Endothelial cell of umbilical vein (primary cell): ENCODE measurements around the gene PCDHGA5. TPM values are rescaled to one million over a fixed set of nuclear protein-coding genes. Genes with fewer than 3 reads are reported as not detected.

Experiments used
- BruUV-seq: library from RNA; stranded (reverse); fragments of 400-500 nt; replicated peaks from 2 replicates; lab custom pipeline; 2021; lab: Mats Ljungman, UMichigan
- CTCF ChIA-PET: fragments of 300-600, 350-600 bp; sonication (Branson Sonifier 250); formaldehyde crosslinking; loops from one replicate; lab custom pipeline; 2021; ENCODE audit warnings: antibody characterized with exemption, inconsistent platforms; lab: Charles Lee
- POLR2A ChIA-PET: fragments of 300-600, 350-600 bp; sonication (Branson Sonifier 250); formaldehyde crosslinking; loops from one replicate; lab custom pipeline; 2021; ENCODE audit warnings: antibody characterized with exemption, inconsistent platforms; lab: Charles Lee
- DNase-seq: peaks from one replicate; pipeline ENCODE4 v3.0.0-alpha.2; 2011; ENCODE audit warnings: low read depth, low spot score
- FAIRE-seq: peaks from 2 replicates; lab custom pipeline; 2011; peaks lifted over from hg19 to GRCh38; lab: Jason Lieb, UNC
- H2AFZ ChIP-seq: 2 replicates; pipeline ENCODE4 v1.6.0; 2012; ENCODE audit warnings: low read depth, low read length, control low read depth, inconsistent platforms
- H3K27ac ChIP-seq: 2 replicates; pipeline ENCODE4 v1.5.1; 2011; ENCODE audit warnings: low read depth, mild to moderate bottlenecking, control low read depth, low read length, moderate library complexity; ENCODE audit not compliant: insufficient read depth
- H3K27me3 ChIP-seq, 2 experiments: 2 replicates each; pipeline versions ENCODE4 v1.6.0 to v1.6.1; 2011; ENCODE audit warnings: low read length in 2 of 2, mixed read lengths in 1 of 2; ENCODE audit not compliant: control insufficient read depth in 2 of 2, insufficient read depth in 2 of 2
- H3K36me3 ChIP-seq, 2 experiments: 2 replicates in 1 of 2; 3 replicates in 1 of 2; pipeline ENCODE4 v1.5.1; 2011; ENCODE audit warnings: low read length in 2 of 2, mild to moderate bottlenecking in 1 of 2, moderate library complexity in 1 of 2; ENCODE audit not compliant: control insufficient read depth in 2 of 2, insufficient read depth in 2 of 2; ENCODE audit errors: extremely low read depth in 1 of 2
- H3K4me1 ChIP-seq: 3 replicates; pipeline ENCODE4 v1.5.1; 2011; ENCODE audit warnings: mild to moderate bottlenecking, low read length; ENCODE audit not compliant: control insufficient read depth, insufficient read depth; ENCODE audit errors: extremely low read depth
- H3K4me2 ChIP-seq: 2 replicates; pipeline ENCODE4 v1.6.1; 2011; ENCODE audit warnings: low read length, control low read depth, mixed read lengths; ENCODE audit not compliant: insufficient read depth
- H3K4me3 ChIP-seq, 3 experiments: fragments of 200-600 bp in 1 of 3; sonication (generic), shearing (Covaris generic) in 1 of 3; replicated peaks in 1 of 3; 2 replicates each; pipeline ENCODE4 v1.5.1; 2011 to 2016; ENCODE audit warnings: control low read depth in 3 of 3, low read length in 3 of 3, mild to moderate bottlenecking in 2 of 3, inconsistent platforms in 1 of 3, low read depth in 1 of 3, moderate library complexity in 1 of 3; ENCODE audit not compliant: insufficient read depth in 1 of 3
- H3K79me2 ChIP-seq: 2 replicates; pipeline ENCODE4 v1.6.0; 2012; ENCODE audit warnings: low read length, inconsistent platforms; ENCODE audit not compliant: control insufficient read depth, insufficient read depth
- H3K9ac ChIP-seq: replicated peaks from 2 replicates; pipeline ENCODE3; 2011; ENCODE audit warnings: low read length, control low read depth; ENCODE audit not compliant: insufficient read depth; ENCODE audit errors: extremely low read depth
- H3K9me1 ChIP-seq: replicated peaks from 3 replicates; pipeline ENCODE4 v1.6.0; 2011; ENCODE audit warnings: mild to moderate bottlenecking, low read length; ENCODE audit not compliant: control insufficient read depth, insufficient read depth; ENCODE audit errors: extremely low read depth
- H3K9me3 ChIP-seq: replicated peaks from 2 replicates; pipeline ENCODE4 v1.5.1; 2012; ENCODE audit warnings: low read length, inconsistent platforms; ENCODE audit not compliant: control insufficient read depth, insufficient read depth
- H4K20me1 ChIP-seq: replicated peaks from 2 replicates; pipeline ENCODE3; 2011; ENCODE audit warnings: mild to moderate bottlenecking, low read length; ENCODE audit not compliant: control insufficient read depth, insufficient read depth; ENCODE audit errors: extremely low read depth
- EZH2 ChIP-seq: IDR thresholded peaks from 2 replicates; pipeline ENCODE4 v1.6.1; 2012; ENCODE audit warnings: borderline replicate concordance, low read depth, mild to moderate bottlenecking, moderate library complexity, low read length, inconsistent platforms; ENCODE audit not compliant: severe bottlenecking
- FOS ChIP-seq: IDR thresholded peaks from 2 replicates; pipeline ENCODE4 v1.6.1; 2011; ENCODE audit warnings: mild to moderate bottlenecking, low read length, moderate library complexity, borderline replicate concordance; ENCODE audit not compliant: insufficient read depth
- GATA2 ChIP-seq: IDR thresholded peaks from 2 replicates; pipeline ENCODE4 v1.7.0; 2011; ENCODE audit warnings: low read depth, mild to moderate bottlenecking, moderate library complexity, mixed read lengths, low read length; ENCODE audit not compliant: insufficient read length, insufficient read depth
- JUN ChIP-seq: IDR thresholded peaks from 2 replicates; pipeline ENCODE4 v1.6.1; 2011; ENCODE audit warnings: borderline replicate concordance, low read depth; ENCODE audit not compliant: insufficient read length, insufficient read depth
- MYC ChIP-seq: IDR thresholded peaks from one replicate; pipeline ENCODE4 v1.6.1; 2011; ENCODE audit warnings: mild to moderate bottlenecking, low read depth, low read length
- POLR2A ChIP-seq: IDR thresholded peaks from 2 replicates; pipeline ENCODE4 v1.6.1; 2012; ENCODE audit warnings: low read depth, mild to moderate bottlenecking, control low read depth, low read length
- POLR2AphosphoS5 ChIP-seq: IDR thresholded peaks from 2 replicates; pipeline ENCODE4 v1.6.1; 2012; ENCODE audit warnings: low read depth, mild to moderate bottlenecking, control low read depth, low read length, moderate library complexity; ENCODE audit not compliant: insufficient read depth
- dilution Hi-C: fragments of 300-500 bp; cut with MboI; formaldehyde crosslinking; loops from one replicate; pipeline ENCODE4 v1.15.0; 2019; ENCODE audit warnings: low sequenced_read_pairs; ENCODE audit not compliant: extremely low pct_ligation_motif_present
- intact Hi-C: fragments of 100-400 bp; cut with micrococcal nuclease; formaldehyde crosslinking; loops from one replicate; pipeline ENCODE4 v1.10.0; 2022
- polyA plus RNA-seq, 4 experiments: library from polyadenylated mRNA; depleted of rRNA in 3 of 4; stranded (reverse) in 3 of 4; unstranded in 1 of 4; fragments of >200 nt; gene quantifications; 2 replicates each; pipeline versions ENCODE4 v1.2.1 to v1.2.3, GENCODE V29; 2011 to 2012; ENCODE audit warnings: missing spikeins in 1 of 4
- total RNA-seq: library from RNA; stranded (reverse); gene quantifications from 2 replicates; pipeline ENCODE4 v1.2.3, GENCODE V29; 2021
- TF ChIP-seq, protein P1 (sequence below), 2 donors: IDR thresholded peaks; 1 replicate in 1 of 2; 2 replicates in 1 of 2; pipeline ENCODE4 v1.5.1; 2011; ENCODE audit warnings: low read length in 2 of 2, mild to moderate bottlenecking in 2 of 2, moderate library complexity in 2 of 2, control low read depth in 1 of 2, inconsistent platforms in 1 of 2, low read depth in 1 of 2; ENCODE audit not compliant: insufficient read depth in 1 of 2; ENCODE audit errors: extremely low read depth in 1 of 2
- TF ChIP-seq, protein P2 (sequence below): IDR thresholded peaks from 2 replicates; pipeline ENCODE4 v1.6.1; 2011; ENCODE audit not compliant: insufficient read depth, insufficient read length

PCDHGA5 gene
- total and polyA plus RNA-seq, 2 donors (not counting 3 experiments of a cell fraction or from before 2014, with no cell fraction given) = 0.36 to 0.93 TPM

DNA sequence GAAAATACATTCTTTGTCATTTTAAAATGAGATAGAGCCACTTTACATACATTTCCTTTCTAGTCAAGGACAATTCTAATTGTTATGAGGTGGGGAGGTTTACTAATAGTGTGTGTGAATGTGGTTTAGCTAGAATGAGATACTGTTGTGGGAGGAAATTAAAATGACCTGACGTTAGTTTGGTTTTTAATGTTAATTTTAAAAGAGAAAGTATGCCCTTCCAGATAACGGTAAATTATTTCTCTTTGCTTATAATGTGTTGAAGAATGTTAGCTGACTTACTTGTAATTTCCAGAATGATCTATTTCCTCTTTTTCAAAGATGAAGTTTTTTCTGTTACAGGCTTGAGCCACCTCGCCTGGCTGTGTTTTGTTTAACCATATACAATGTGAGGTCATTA, 41.7 kb upstream of the PCDHGA5 start:
- intact Hi-C loops (no loop called here), dilution Hi-C loops (no loop called here)
- BruUV-seq = no TSS peak
- no peak overlapping the region for H3K4me2 ChIP-seq
- peaks cover 0 to 5% of the 10 kb centered on the region in 2 experiments for H3K27me3 ChIP-seq
- no peak for DNase-seq
- H3K4me1 ChIP-seq = no peaks in the 10 kb centered on the region
- H3K79me2 ChIP-seq = peaks cover 22% of the 10 kb centered on the region
- H2AFZ ChIP-seq = no peak overlapping the region
- ChIA-PET POLR2A (no interaction called here), CTCF (interaction anchor here (2.8 kb wide), 1 partner anchor 242 kb away, joined by 18 read pairs; no protein-coding TSS in a partner anchor)
- no peak for FAIRE-seq
- H3K4me3 ChIP-seq = no peak overlapping the region
- peaks cover 0 to 11% of the 10 kb centered on the region in 2 experiments for H3K36me3 ChIP-seq
- H3K9me1 ChIP-seq = no peaks in the 10 kb centered on the region
- H3K27ac ChIP-seq = no peak overlapping the region
- no peak overlapping the region for H3K9ac ChIP-seq
- H3K9me3 ChIP-seq = peaks cover 15% of the 10 kb centered on the region
- H4K20me1 ChIP-seq = peaks cover 9% of the 10 kb centered on the region
- TF ChIP-seq, protein P1, sequence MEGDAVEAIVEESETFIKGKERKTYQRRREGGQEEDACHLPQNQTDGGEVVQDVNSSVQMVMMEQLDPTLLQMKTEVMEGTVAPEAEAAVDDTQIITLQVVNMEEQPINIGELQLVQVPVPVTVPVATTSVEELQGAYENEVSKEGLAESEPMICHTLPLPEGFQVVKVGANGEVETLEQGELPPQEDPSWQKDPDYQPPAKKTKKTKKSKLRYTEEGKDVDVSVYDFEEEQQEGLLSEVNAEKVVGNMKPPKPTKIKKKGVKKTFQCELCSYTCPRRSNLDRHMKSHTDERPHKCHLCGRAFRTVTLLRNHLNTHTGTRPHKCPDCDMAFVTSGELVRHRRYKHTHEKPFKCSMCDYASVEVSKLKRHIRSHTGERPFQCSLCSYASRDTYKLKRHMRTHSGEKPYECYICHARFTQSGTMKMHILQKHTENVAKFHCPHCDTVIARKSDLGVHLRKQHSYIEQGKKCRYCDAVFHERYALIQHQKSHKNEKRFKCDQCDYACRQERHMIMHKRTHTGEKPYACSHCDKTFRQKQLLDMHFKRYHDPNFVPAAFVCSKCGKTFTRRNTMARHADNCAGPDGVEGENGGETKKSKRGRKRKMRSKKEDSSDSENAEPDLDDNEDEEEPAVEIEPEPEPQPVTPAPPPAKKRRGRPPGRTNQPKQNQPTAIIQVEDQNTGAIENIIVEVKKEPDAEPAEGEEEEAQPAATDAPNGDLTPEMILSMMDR (IDR thresholded peaks at IDR 0.05; ENCODE audit: extremely low read depth in 1 of 2, insufficient read depth in 1 of 2, low read depth in 1 of 2, low read length in 2 of 2) = no peak
- no peak for TF ChIP-seq POLR2A
- TF ChIP-seq FOS = no peak
- no peak for TF ChIP-seq EZH2
- TF ChIP-seq, protein P2, sequence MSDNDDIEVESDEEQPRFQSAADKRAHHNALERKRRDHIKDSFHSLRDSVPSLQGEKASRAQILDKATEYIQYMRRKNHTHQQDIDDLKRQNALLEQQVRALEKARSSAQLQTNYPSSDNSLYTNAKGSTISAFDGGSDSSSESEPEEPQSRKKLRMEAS = no peak
- TF ChIP-seq POLR2AphosphoS5 = no peak
- no peak for TF ChIP-seq GATA2
- TF ChIP-seq MYC = no peak
- no peak for TF ChIP-seq JUN
